Natural killer cell (primary cell): ENCODE results near the gene PLXNA2. TPM values are rescaled to one million over a fixed set of nuclear protein-coding genes. Genes with fewer than 3 reads are reported as not detected.

Source experiments
- ATAC-seq, 3 donors: fragments of 150-1000 bp in 2 of 3; fragments of 200-7000 bp in 1 of 3; cut with Tn5 transposase; 1 replicate in 1 of 3; 2 replicates in 2 of 3; pipeline ENCODE4 v1.10.0; 2021; ENCODE audit warnings: mild to moderate bottlenecking in 2 of 3, moderate library complexity in 2 of 3
- DNase-seq, 2 donors: peaks; one replicate each; pipeline versions ENCODE4 v3.0.0 to v3.0.0-alpha.2; 2013 to 2021; ENCODE audit warnings: mixed read lengths in 1 of 2
- H3K27ac ChIP-seq: one replicate; pipeline ENCODE4 v1.5.1; 2013; ENCODE audit warnings: mild to moderate bottlenecking, low read length
- H3K27me3 ChIP-seq: one replicate; pipeline ENCODE4 v1.6.1; 2013; ENCODE audit warnings: low read length; ENCODE audit not compliant: control insufficient read depth, insufficient read depth
- H3K36me3 ChIP-seq: one replicate; pipeline ENCODE4 v1.6.1; 2013; ENCODE audit warnings: low read length; ENCODE audit not compliant: control insufficient read depth, insufficient read depth
- H3K4me1 ChIP-seq: one replicate; pipeline ENCODE4 v1.6.1; 2013; ENCODE audit warnings: low read length; ENCODE audit not compliant: control insufficient read depth, insufficient read depth
- H3K4me3 ChIP-seq: one replicate; pipeline ENCODE4 v1.5.1; 2013; ENCODE audit warnings: low read length
- H3K9me3 ChIP-seq: one replicate; pipeline ENCODE4 v1.6.1; 2013; ENCODE audit warnings: low read length; ENCODE audit not compliant: control insufficient read depth, insufficient read depth
- H3K27ac Mint-ChIP-seq, 2 donors: one replicate each; pipeline ENCODE4 v1.8.0; 2022; ENCODE audit warnings: mild to moderate bottlenecking in 2 of 2, mixed read lengths in 2 of 2, moderate library complexity in 1 of 2
- H3K27me3 Mint-ChIP-seq, 2 donors: one replicate each; pipeline ENCODE4 v1.8.0; 2022; ENCODE audit warnings: low read depth in 2 of 2, mixed read lengths in 2 of 2
- H3K36me3 Mint-ChIP-seq: one replicate; pipeline ENCODE4 v1.8.0; 2022; ENCODE audit warnings: mixed read lengths
- H3K4me1 Mint-ChIP-seq, 2 donors: one replicate each; pipeline ENCODE4 v1.8.0; 2022; ENCODE audit warnings: mixed read lengths in 2 of 2
- H3K4me3 Mint-ChIP-seq: one replicate; pipeline ENCODE4 v1.8.0; 2022; ENCODE audit warnings: mild to moderate bottlenecking, moderate library complexity, mixed read lengths
- H3K9me3 Mint-ChIP-seq, 2 donors: one replicate each; pipeline ENCODE4 v1.8.0; 2022; ENCODE audit warnings: mixed read lengths in 2 of 2
- WGBS: methylation state at CpG from one replicate; pipeline ENCODE4 v1.1.7; 2013; ENCODE audit warnings: missing lambda C conversion rate; ENCODE audit not compliant: insufficient coverage; 5-methylcytosine and 5-hydroxymethylcytosine counted together
- intact Hi-C: fragments of 100-400 bp; cut with micrococcal nuclease; formaldehyde crosslinking; loops from one replicate; pipeline ENCODE4 v1.14.2; 2022
- total RNA-seq, 4 donors: library from RNA; stranded (reverse); fragments of 120-200 nt in 1 of 4; gene quantifications; one replicate each; pipeline versions ENCODE4 v1.2.3 to v1.2.4, GENCODE V29; 2013 to 2022
- TF ChIP-seq, protein P1 (sequence below): fragments of 200-600 bp; IDR thresholded peaks from one replicate; pipeline ENCODE4 v1.8.0; 2022; ENCODE audit warnings: antibody characterized with exemption

The PLXNA2 gene
- total RNA-seq, 3 donors from 2014 or later (not counting 1 experiment from before 2014, with no cell fraction given): 2.8 to 8.4 (median 2.8) TPM

DNA sequence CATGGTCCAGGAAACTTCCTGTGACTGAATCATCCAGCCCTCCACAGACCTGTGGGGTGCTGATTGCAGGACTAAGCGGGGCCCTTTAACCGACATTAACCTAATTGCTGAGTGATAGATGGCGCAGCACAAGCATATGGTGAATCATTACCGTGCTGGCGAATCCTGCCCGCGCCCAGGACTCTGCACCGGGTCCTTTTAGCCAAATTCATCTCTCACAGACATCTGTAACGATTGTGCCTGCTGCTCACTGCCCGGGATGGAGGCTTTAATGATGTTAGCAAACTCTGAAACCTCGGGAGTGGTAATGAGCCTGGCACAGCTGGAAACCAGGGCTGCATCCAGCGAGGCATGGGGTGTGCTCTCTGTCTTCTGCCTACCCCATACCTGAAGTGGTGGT, 185.9 kb downstream of the PLXNA2 start:
- no peaks in the 10 kb centered on the region for H3K36me3 ChIP-seq
- H3K36me3 Mint-ChIP-seq: no peaks in the 10 kb centered on the region
- no peaks in the 10 kb centered on the region for H3K4me1 ChIP-seq
- no peak for DNase-seq
- ATAC-seq: no peak
- TF ChIP-seq, protein P1, sequence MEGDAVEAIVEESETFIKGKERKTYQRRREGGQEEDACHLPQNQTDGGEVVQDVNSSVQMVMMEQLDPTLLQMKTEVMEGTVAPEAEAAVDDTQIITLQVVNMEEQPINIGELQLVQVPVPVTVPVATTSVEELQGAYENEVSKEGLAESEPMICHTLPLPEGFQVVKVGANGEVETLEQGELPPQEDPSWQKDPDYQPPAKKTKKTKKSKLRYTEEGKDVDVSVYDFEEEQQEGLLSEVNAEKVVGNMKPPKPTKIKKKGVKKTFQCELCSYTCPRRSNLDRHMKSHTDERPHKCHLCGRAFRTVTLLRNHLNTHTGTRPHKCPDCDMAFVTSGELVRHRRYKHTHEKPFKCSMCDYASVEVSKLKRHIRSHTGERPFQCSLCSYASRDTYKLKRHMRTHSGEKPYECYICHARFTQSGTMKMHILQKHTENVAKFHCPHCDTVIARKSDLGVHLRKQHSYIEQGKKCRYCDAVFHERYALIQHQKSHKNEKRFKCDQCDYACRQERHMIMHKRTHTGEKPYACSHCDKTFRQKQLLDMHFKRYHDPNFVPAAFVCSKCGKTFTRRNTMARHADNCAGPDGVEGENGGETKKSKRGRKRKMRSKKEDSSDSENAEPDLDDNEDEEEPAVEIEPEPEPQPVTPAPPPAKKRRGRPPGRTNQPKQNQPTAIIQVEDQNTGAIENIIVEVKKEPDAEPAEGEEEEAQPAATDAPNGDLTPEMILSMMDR: no peak
- no peaks in the 10 kb centered on the region for H3K9me3 Mint-ChIP-seq
- no peaks in the 10 kb centered on the region for H3K27me3 ChIP-seq
- WGBS: 89% methylated on average over 12 of the region's 12 CpGs
- no peak overlapping the region for H3K27ac ChIP-seq
- H3K27ac Mint-ChIP-seq: no peak overlapping the region
- H3K27me3 Mint-ChIP-seq: peaks cover 4 to 20% of the 10 kb centered on the region in 2 donors
- H3K4me3 ChIP-seq: no peak overlapping the region
- no peaks in the 10 kb centered on the region for H3K4me1 Mint-ChIP-seq
- no peaks in the 10 kb centered on the region for H3K9me3 ChIP-seq
- H3K4me3 Mint-ChIP-seq: no peak overlapping the region
- intact Hi-C loops: no loop called here

DNA sequence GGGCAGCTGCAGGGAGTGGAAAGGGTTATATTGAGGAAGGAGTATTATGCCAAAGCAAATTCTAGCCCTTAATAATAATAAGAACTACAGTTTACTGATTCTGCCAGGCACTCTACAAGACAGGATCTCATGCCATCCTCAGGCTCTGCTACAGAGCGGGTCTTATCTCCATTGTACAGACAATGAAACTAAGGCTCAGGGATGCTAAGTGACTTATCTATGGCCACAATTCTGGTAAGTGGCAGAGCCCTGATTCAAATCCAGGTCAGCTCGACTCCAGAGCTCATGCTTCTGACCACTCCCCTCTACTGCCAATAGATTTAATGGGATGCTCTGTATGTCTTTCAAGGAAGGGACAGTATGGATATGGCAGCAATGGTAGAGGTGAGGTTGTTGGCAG, 187.1 kb downstream of the PLXNA2 start:
- H3K27me3 ChIP-seq: no peaks in the 10 kb centered on the region
- Mint-ChIP-seq H3K36me3 (no peaks in the 10 kb centered on the region), H3K9me3 (no peaks in the 10 kb centered on the region), H3K4me1 (no peaks in the 10 kb centered on the region), H3K27ac (no peak overlapping the region), H3K4me3 (no peak overlapping the region), H3K27me3 (peaks cover 4 to 13% of the 10 kb centered on the region in 2 donors)
- no peaks in the 10 kb centered on the region for H3K36me3 ChIP-seq
- WGBS: 100% methylated on average over 1 of the region's 2 CpGs
- H3K9me3 ChIP-seq: no peaks in the 10 kb centered on the region
- TF ChIP-seq, protein P1: no peak
- no peak for DNase-seq
- no peak overlapping the region for H3K4me3 ChIP-seq
- H3K27ac ChIP-seq: no peak overlapping the region
- H3K4me1 ChIP-seq: no peaks in the 10 kb centered on the region
- intact Hi-C loops: no loop called here
- no peak for ATAC-seq

DNA sequence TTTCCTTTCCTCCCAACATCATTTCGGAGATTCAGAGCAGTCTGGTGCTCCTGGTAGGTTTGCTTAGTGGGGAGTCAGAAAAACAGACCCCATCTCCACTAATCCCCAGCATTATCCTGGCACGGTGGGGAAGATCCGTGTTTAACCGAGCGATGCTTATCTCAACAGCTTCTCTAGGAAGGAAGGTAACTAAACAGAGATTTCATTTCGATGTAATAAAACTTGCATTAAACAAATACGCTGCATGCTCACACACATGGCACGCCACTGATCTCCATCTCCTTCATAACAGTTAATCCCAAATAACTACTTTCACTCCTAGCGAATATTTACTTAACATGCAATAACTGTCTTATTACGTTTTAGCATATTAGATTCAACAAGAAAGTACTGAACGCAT, 188.6 kb downstream of the PLXNA2 start:
- TF ChIP-seq, protein P1: no peak
- 93% methylated on average over 10 of the region's 11 CpGs for WGBS
- peaks cover 4 to 12% of the 10 kb centered on the region in 2 donors for H3K27me3 Mint-ChIP-seq
- Histone ChIP-seq H3K36me3 (no peaks in the 10 kb centered on the region), H3K4me1 (no peaks in the 10 kb centered on the region), H3K4me3 (no peak overlapping the region), H3K27ac (no peak overlapping the region), H3K27me3 (no peaks in the 10 kb centered on the region), H3K9me3 (no peaks in the 10 kb centered on the region)
- ATAC-seq: no peak
- H3K9me3 Mint-ChIP-seq: no peaks in the 10 kb centered on the region
- intact Hi-C loops: no loop called here
- no peaks in the 10 kb centered on the region for H3K4me1 Mint-ChIP-seq
- DNase-seq: no peak
- H3K4me3 Mint-ChIP-seq: no peak overlapping the region
- H3K27ac Mint-ChIP-seq: no peak overlapping the region
- H3K36me3 Mint-ChIP-seq: no peaks in the 10 kb centered on the region

DNA sequence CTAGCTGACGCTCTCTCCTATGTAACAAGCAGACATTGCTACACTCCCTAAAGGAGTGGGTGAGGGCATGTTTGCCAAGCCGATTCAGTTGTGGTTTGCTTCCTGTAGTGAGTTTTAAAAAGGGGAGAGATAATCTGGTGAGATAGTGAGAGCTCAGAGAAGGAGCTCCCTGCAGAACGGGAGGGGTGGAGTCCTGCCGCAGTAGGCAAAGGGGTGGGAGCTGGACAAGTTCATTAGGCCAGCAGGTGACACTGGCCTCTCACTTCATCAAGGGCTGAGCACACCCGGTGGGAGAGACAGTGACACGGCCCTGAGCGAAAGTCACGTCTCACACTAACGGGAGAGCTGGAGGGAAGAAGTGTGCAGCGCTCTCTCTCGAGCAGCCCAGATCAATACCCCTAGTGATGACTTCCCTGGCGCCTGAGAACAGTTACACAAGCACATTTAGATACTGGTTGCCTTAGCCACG, 189.2 kb downstream of the PLXNA2 start:
- Histone ChIP-seq H3K4me1 (no peaks in the 10 kb centered on the region), H3K27ac (no peak overlapping the region), H3K27me3 (no peaks in the 10 kb centered on the region), H3K4me3 (no peak overlapping the region), H3K9me3 (no peaks in the 10 kb centered on the region), H3K36me3 (no peaks in the 10 kb centered on the region)
- no peak for ATAC-seq
- intact Hi-C loops: no loop called here
- Mint-ChIP-seq H3K27me3 (peaks cover 0 to 12% of the 10 kb centered on the region in 2 donors), H3K36me3 (no peaks in the 10 kb centered on the region), H3K4me3 (no peak overlapping the region), H3K4me1 (no peaks in the 10 kb centered on the region), H3K9me3 (no peaks in the 10 kb centered on the region), H3K27ac (no peak overlapping the region)
- 79% methylated on average over 13 of the region's 13 CpGs for WGBS
- TF ChIP-seq, protein P1: no peak
- no peak for DNase-seq
